ENCODE data around the gene METTL26.

- TF ChIP-seq CTCF (IDR thresholded peaks at IDR 0.05; ENCODE audit: insufficient read depth, low read length, poor library complexity, severe bottlenecking) (no peak), EZH2phosphoT487 (conservative IDR thresholded peaks at IDR 0.05; ENCODE audit: low read length) (no peak)
These were observed 43.9 kb upstream of the METTL26 start, which contains the start of gene STUB1 for GRCh38 chr16:679814-680624.
